Raji (cell line): ENCODE measurements around the gene EHF.

Experiments
- POLR2A ChIP-seq: IDR thresholded peaks from 2 replicates; pipeline ENCODE4 v1.6.1; 2011; ENCODE audit warnings: low read depth, low read length, control low read depth; ENCODE audit not compliant: insufficient read depth

Gene EHF

GRCh38 chr11:34683396-34683795 lies 62.5 kb downstream of the EHF start:
- TF ChIP-seq POLR2A, result no peak

GRCh38 chr11:34685864-34686263 lies 65.0 kb downstream of the EHF start:
- no peak for TF ChIP-seq POLR2A

GRCh38 chr11:34696862-34697261 lies 76.0 kb downstream of the EHF start:
- no peak for TF ChIP-seq POLR2A

- TF ChIP-seq POLR2A, result no peak
Observed at GRCh38 chr11:34706709-34707461, 86.0 kb downstream of the EHF start.

- no peak for TF ChIP-seq POLR2A
Observed at GRCh38 chr11:34707462-34707840, 86.6 kb downstream of the EHF start.
